Muscle layer of colon (tissue), 2 donors: ENCODE results near the gene KAZN.

Experiments used
- H3K27ac ChIP-seq: one replicate; pipeline ENCODE4 v1.7.0; 2013; ENCODE audit warnings: low read depth, mild to moderate bottlenecking, low read length, moderate library complexity
- H3K27me3 ChIP-seq, 2 donors: one replicate each; pipeline ENCODE4 v1.7.0; 2013; ENCODE audit warnings: low read length in 2 of 2, mild to moderate bottlenecking in 2 of 2; ENCODE audit not compliant: insufficient read depth in 2 of 2, control insufficient read depth in 1 of 2
- H3K36me3 ChIP-seq: one replicate; pipeline ENCODE4 v1.7.0; 2013; ENCODE audit warnings: mild to moderate bottlenecking, low read length; ENCODE audit not compliant: insufficient read depth
- H3K4me1 ChIP-seq: one replicate; pipeline ENCODE4 v1.7.0; 2013; ENCODE audit warnings: mild to moderate bottlenecking, low read length; ENCODE audit not compliant: insufficient read depth
- H3K4me3 ChIP-seq, 2 donors: one replicate each; pipeline ENCODE4 v1.7.0; 2013; ENCODE audit warnings: low read length in 2 of 2, low read depth in 1 of 2, mild to moderate bottlenecking in 1 of 2, moderate library complexity in 1 of 2
- H3K9ac ChIP-seq: one replicate; pipeline ENCODE4 v1.7.0; 2013; ENCODE audit warnings: low read length
- H3K9me3 ChIP-seq: one replicate; pipeline ENCODE4 v1.7.0; 2013; ENCODE audit warnings: mild to moderate bottlenecking, low read length
- donor health status: abdominal sarcoma.
- donor health status: Adenocarcinoma of cecum.

The KAZN gene

GRCh38 chr1:15080328-15081007 lies 482.0 kb downstream of the KAZN start:
- Histone ChIP-seq H3K9me3 (no peaks in the 10 kb centered on the region), H3K4me3 (no peak overlapping the region), H3K9ac (no peak overlapping the region), H3K27ac (no peak overlapping the region), H3K4me1 (peaks cover 4% of the 10 kb centered on the region), H3K27me3 (no peaks in the 10 kb centered on the region), H3K36me3 (no peaks in the 10 kb centered on the region)

- Histone ChIP-seq H3K9me3 (no peaks in the 10 kb centered on the region), H3K9ac (no peak overlapping the region), H3K4me3 (no peak overlapping the region), H3K27me3 (no peaks in the 10 kb centered on the region), H3K27ac (no peak overlapping the region), H3K36me3 (no peaks in the 10 kb centered on the region), H3K4me1 (peaks cover under 1% of the 10 kb centered on the region)
These were observed 482.6 kb downstream of the KAZN start for GRCh38 chr1:15081102-15081501.

- H3K9me3 ChIP-seq, result no peaks in the 10 kb centered on the region
- H3K4me1 ChIP-seq, result peaks cover under 1% of the 10 kb centered on the region
- H3K27ac ChIP-seq, result no peak overlapping the region
- no peaks in the 10 kb centered on the region for H3K27me3 ChIP-seq
- no peaks in the 10 kb centered on the region for H3K36me3 ChIP-seq
- no peak overlapping the region for H3K9ac ChIP-seq
- H3K4me3 ChIP-seq, result no peak overlapping the region
These were observed 485.1 kb downstream of the KAZN start for GRCh38 chr1:15083578-15083977.

- Histone ChIP-seq H3K27ac (no peak overlapping the region), H3K4me3 (peak overlapping the region in 1 of 2 donors; percentile 32), H3K9me3 (no peaks in the 10 kb centered on the region), H3K9ac (no peak overlapping the region), H3K36me3 (no peaks in the 10 kb centered on the region), H3K4me1 (peaks cover 10% of the 10 kb centered on the region), H3K27me3 (no peaks in the 10 kb centered on the region)
These were observed 489.9 kb downstream of the KAZN start for GRCh38 chr1:15088281-15088971.

GRCh38 chr1:15089258-15089992 lies 490.9 kb downstream of the KAZN start:
- Histone ChIP-seq H3K36me3 (no peaks in the 10 kb centered on the region), H3K4me1 (peaks cover 10% of the 10 kb centered on the region), H3K9me3 (no peaks in the 10 kb centered on the region), H3K4me3 (peak overlapping the region in 1 of 2 donors; percentile 32), H3K9ac (no peak overlapping the region), H3K27ac (no peak overlapping the region), H3K27me3 (no peaks in the 10 kb centered on the region)

- H3K4me3 ChIP-seq, result no peak overlapping the region
These were observed 491.9 kb downstream of the KAZN start for GRCh38 chr1:15090373-15090772.

GRCh38 chr1:15094056-15094455 lies 495.6 kb downstream of the KAZN start:
- H3K27me3 ChIP-seq, result no peaks in the 10 kb centered on the region
- H3K4me1 ChIP-seq, result peaks cover 4% of the 10 kb centered on the region
- no peaks in the 10 kb centered on the region for H3K36me3 ChIP-seq

More at GRCh38 chr1:15090373-15090772, 491.9 kb downstream of the KAZN start:
- Histone ChIP-seq H3K4me1 (peaks cover 10% of the 10 kb centered on the region), H3K9me3 (no peaks in the 10 kb centered on the region), H3K9ac (no peak overlapping the region), H3K36me3 (no peaks in the 10 kb centered on the region), H3K27me3 (no peaks in the 10 kb centered on the region), H3K27ac (no peak overlapping the region)

GRCh38 chr1:15094719-15095495 lies 496.4 kb downstream of the KAZN start:
- no peak overlapping the region for H3K9ac ChIP-seq
- no peak overlapping the region for H3K4me3 ChIP-seq
- no peaks in the 10 kb centered on the region for H3K9me3 ChIP-seq
- no peaks in the 10 kb centered on the region for H3K4me1 ChIP-seq
- no peaks in the 10 kb centered on the region for H3K36me3 ChIP-seq
- H3K27me3 ChIP-seq, result no peaks in the 10 kb centered on the region
- H3K27ac ChIP-seq, result no peak overlapping the region

More at GRCh38 chr1:15094056-15094455, 495.6 kb downstream of the KAZN start:
- H3K9ac ChIP-seq, result no peak overlapping the region
- H3K9me3 ChIP-seq, result no peaks in the 10 kb centered on the region
- H3K4me3 ChIP-seq, result no peak overlapping the region
- H3K27ac ChIP-seq, result no peak overlapping the region

GRCh38 chr1:15095496-15095875 lies 497.0 kb downstream of the KAZN start:
- H3K9ac ChIP-seq, result no peak overlapping the region
- peaks cover 0 to 1% of the 10 kb centered on the region in 2 donors for H3K27me3 ChIP-seq
- H3K4me3 ChIP-seq, result no peak overlapping the region
- H3K36me3 ChIP-seq, result no peaks in the 10 kb centered on the region
- H3K4me1 ChIP-seq, result no peaks in the 10 kb centered on the region
- no peaks in the 10 kb centered on the region for H3K9me3 ChIP-seq
- H3K27ac ChIP-seq, result no peak overlapping the region

GRCh38 chr1:15096293-15096692 lies 497.8 kb downstream of the KAZN start:
- H3K4me3 ChIP-seq, result no peak overlapping the region
- no peak overlapping the region for H3K9ac ChIP-seq
- H3K36me3 ChIP-seq, result no peaks in the 10 kb centered on the region
- H3K9me3 ChIP-seq, result no peaks in the 10 kb centered on the region
- no peaks in the 10 kb centered on the region for H3K4me1 ChIP-seq
- peaks cover 0 to 5% of the 10 kb centered on the region in 2 donors for H3K27me3 ChIP-seq
- H3K27ac ChIP-seq, result no peak overlapping the region
